GM10847 (cell line): ENCODE data around the gene KCNH5.

Source experiments
- POLR2A ChIP-seq: IDR thresholded peaks from 2 replicates; pipeline ENCODE4 v1.6.1; 2011; ENCODE audit not compliant: insufficient read length; ENCODE audit errors: extremely low read depth

The KCNH5 gene

GRCh38 chr14:62722406-62722805 lies 322.9 kb downstream of the KCNH5 start:
- TF ChIP-seq POLR2A: no peak

- no peak for TF ChIP-seq POLR2A
Observed at GRCh38 chr14:62718629-62719028, 326.6 kb downstream of the KCNH5 start.

GRCh38 chr14:62711351-62712023 lies 333.8 kb downstream of the KCNH5 start:
- TF ChIP-seq POLR2A: no peak

- no peak for TF ChIP-seq POLR2A
Observed at GRCh38 chr14:62710811-62711210, 334.4 kb downstream of the KCNH5 start.

- TF ChIP-seq POLR2A: no peak
Observed at GRCh38 chr14:62709773-62710172, 335.5 kb downstream of the KCNH5 start.

GRCh38 chr14:62706217-62706616 lies 339.0 kb downstream of the KCNH5 start:
- TF ChIP-seq POLR2A: no peak

GRCh38 chr14:62697461-62697860 lies 347.8 kb downstream of the KCNH5 start:
- no peak for TF ChIP-seq POLR2A

- TF ChIP-seq POLR2A: no peak
Observed at GRCh38 chr14:62696929-62697328, 348.3 kb downstream of the KCNH5 start.

- TF ChIP-seq POLR2A: no peak
Observed at GRCh38 chr14:62696331-62696924, 348.8 kb downstream of the KCNH5 start.

- no peak for TF ChIP-seq POLR2A
Observed at GRCh38 chr14:62694075-62694474, 351.2 kb downstream of the KCNH5 start.

GRCh38 chr14:62692490-62693106 lies 352.7 kb downstream of the KCNH5 start:
- TF ChIP-seq POLR2A: no peak

GRCh38 chr14:62691647-62692489 lies 353.4 kb downstream of the KCNH5 start:
- no peak for TF ChIP-seq POLR2A

- no peak for TF ChIP-seq POLR2A
Observed at GRCh38 chr14:62689733-62690132, 355.5 kb downstream of the KCNH5 start.

- no peak for TF ChIP-seq POLR2A
Observed at GRCh38 chr14:62687818-62688217, 357.4 kb downstream of the KCNH5 start.

- no peak for TF ChIP-seq POLR2A
Observed at GRCh38 chr14:62684376-62684775, 360.9 kb downstream of the KCNH5 start.

- no peak for TF ChIP-seq POLR2A
Observed at GRCh38 chr14:62682208-62682607, 363.1 kb downstream of the KCNH5 start.
